Measurements from ENCODE around the gene GRIA1.

GRIA1 gene

GRCh38 chr5:153565822-153566221 lies 75.4 kb downstream of the GRIA1 start:
- no peak for TF ChIP-seq CREB1 (IDR thresholded peaks at IDR 0.05; ENCODE audit: low read depth)
- TF ChIP-seq, protein P1, sequence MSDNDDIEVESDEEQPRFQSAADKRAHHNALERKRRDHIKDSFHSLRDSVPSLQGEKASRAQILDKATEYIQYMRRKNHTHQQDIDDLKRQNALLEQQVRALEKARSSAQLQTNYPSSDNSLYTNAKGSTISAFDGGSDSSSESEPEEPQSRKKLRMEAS (IDR thresholded peaks at IDR 0.05), result no peak
- no peak for TF ChIP-seq EGR1 (IDR thresholded peaks at IDR 0.05)
- TF ChIP-seq ZBTB7A (IDR thresholded peaks at IDR 0.05; ENCODE audit: low read depth), result no peak
- TF ChIP-seq FOXM1 (IDR thresholded peaks at IDR 0.05; ENCODE audit: borderline replicate concordance, low read depth), result no peak
- TF ChIP-seq EP300 (IDR thresholded peaks at IDR 0.05; ENCODE audit: borderline replicate concordance), result no peak
- no peak for TF ChIP-seq TAF1 (IDR thresholded peaks at IDR 0.05; ENCODE audit: low read depth)
- TF ChIP-seq, protein P2, sequence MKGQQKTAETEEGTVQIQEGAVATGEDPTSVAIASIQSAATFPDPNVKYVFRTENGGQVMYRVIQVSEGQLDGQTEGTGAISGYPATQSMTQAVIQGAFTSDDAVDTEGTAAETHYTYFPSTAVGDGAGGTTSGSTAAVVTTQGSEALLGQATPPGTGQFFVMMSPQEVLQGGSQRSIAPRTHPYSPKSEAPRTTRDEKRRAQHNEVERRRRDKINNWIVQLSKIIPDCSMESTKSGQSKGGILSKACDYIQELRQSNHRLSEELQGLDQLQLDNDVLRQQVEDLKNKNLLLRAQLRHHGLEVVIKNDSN (IDR thresholded peaks at IDR 0.05), result no peak
- no peak for TF ChIP-seq YY1 (IDR thresholded peaks at IDR 0.05; ENCODE audit: low read depth)
- no peak for TF ChIP-seq NFIC (IDR thresholded peaks at IDR 0.05)
- TF ChIP-seq TEAD4 (IDR thresholded peaks at IDR 0.05), result no peak
- TF ChIP-seq CEBPB (IDR thresholded peaks at IDR 0.05), result no peak
- TF ChIP-seq REST (IDR thresholded peaks at IDR 0.05; ENCODE audit: low read depth), result no peak
- TF ChIP-seq TCF12 (IDR thresholded peaks at IDR 0.05; ENCODE audit: low read depth), result no peak
- no peak for TF ChIP-seq RAD21 (IDR thresholded peaks at IDR 0.05; ENCODE audit: low read depth)

- TF ChIP-seq EGR1 (IDR thresholded peaks at IDR 0.05) (no peak), NFIC (IDR thresholded peaks at IDR 0.05) (no peak), EP300 (IDR thresholded peaks at IDR 0.05; ENCODE audit: borderline replicate concordance) (no peak)
These were observed 78.6 kb downstream of the GRIA1 start for GRCh38 chr5:153569036-153569435.

DNA sequence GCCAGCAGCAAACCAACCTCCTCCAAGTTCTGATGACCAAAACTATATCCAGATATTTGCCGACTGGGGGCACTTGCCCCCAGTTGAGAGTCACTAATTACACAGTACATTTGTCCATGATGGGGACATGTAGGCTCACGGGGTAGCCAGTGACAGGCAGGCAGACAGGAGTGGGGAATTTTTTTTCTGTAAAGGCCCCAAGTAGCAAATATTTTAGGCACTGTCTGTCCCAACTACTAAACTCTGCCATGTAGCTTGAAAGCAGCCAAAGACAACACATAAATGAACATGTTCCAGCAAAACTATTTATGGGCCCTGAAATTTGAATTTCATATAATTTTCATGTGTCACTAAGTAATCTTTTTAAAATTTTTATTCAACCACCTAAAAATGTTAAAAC lies 80.7 kb downstream of the GRIA1 start:
- TF ChIP-seq ZBTB7A (IDR thresholded peaks at IDR 0.05; ENCODE audit: low read depth), result no peak
- TF ChIP-seq, protein P1 (IDR thresholded peaks at IDR 0.05), result no peak
- no peak for TF ChIP-seq FOXM1 (IDR thresholded peaks at IDR 0.05; ENCODE audit: borderline replicate concordance, low read depth)
- TF ChIP-seq EGR1 (IDR thresholded peaks at IDR 0.05), result no peak
- TF ChIP-seq TEAD4 (IDR thresholded peaks at IDR 0.05), result no peak
- TF ChIP-seq TAF1 (IDR thresholded peaks at IDR 0.05; ENCODE audit: low read depth), result no peak
- no peak for TF ChIP-seq CREB1 (IDR thresholded peaks at IDR 0.05; ENCODE audit: low read depth)
- TF ChIP-seq REST (IDR thresholded peaks at IDR 0.05; ENCODE audit: low read depth), result no peak
- TF ChIP-seq CEBPB (IDR thresholded peaks at IDR 0.05), result no peak
- TF ChIP-seq RAD21 (IDR thresholded peaks at IDR 0.05; ENCODE audit: low read depth), result no peak
- TF ChIP-seq NFIC (IDR thresholded peaks at IDR 0.05), result no peak
- TF ChIP-seq, protein P2 (IDR thresholded peaks at IDR 0.05), result no peak
- TF ChIP-seq EP300 (IDR thresholded peaks at IDR 0.05; ENCODE audit: borderline replicate concordance), result no peak
- no peak for TF ChIP-seq YY1 (IDR thresholded peaks at IDR 0.05; ENCODE audit: low read depth)
- TF ChIP-seq TCF12 (IDR thresholded peaks at IDR 0.05; ENCODE audit: low read depth), result no peak

GRCh38 chr5:153572411-153573145 lies 82.1 kb downstream of the GRIA1 start:
- no peak for TF ChIP-seq EGR1 (IDR thresholded peaks at IDR 0.05)
- no peak for TF ChIP-seq RAD21 (IDR thresholded peaks at IDR 0.05; ENCODE audit: low read depth)
- TF ChIP-seq CEBPB (IDR thresholded peaks at IDR 0.05), result no peak
- no peak for TF ChIP-seq NFIC (IDR thresholded peaks at IDR 0.05)

DNA sequence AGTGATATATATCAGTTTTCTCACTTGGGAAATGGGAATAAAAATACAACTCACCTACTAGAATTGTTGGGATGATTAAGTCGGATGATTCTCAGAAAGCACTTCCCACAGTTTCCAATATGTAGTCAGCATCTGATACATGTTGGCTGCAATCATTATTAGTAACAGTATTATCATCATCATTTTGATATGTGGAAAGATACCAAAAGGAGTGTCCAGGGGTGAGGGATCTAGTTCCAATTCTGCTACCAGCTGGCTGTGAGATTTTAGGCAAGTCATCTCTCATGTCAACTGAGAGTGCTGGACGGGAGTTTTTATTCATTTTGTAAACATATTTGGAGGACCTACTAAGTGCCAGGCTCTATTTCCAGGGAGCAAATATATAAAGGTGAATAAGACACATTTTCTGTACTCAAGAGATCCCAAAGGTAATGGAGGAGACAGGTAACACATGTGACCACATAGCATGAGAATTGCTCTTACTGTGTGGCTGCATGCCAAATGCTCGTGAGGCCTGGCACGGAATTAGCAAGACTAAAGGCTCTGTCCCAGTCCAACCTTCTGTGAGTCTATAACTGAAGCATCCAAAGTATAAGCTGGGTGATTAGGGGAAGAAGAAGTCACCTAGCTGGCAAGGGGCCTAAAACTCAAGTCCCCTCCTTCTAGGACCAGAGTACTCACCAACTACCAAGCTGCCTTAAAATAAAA lies 83.0 kb downstream of the GRIA1 start:
- TF ChIP-seq, protein P2 (IDR thresholded peaks at IDR 0.05), result no peak
- TF ChIP-seq TEAD4 (IDR thresholded peaks at IDR 0.05) (no peak), EGR1 (IDR thresholded peaks at IDR 0.05) (no peak), ZBTB7A (IDR thresholded peaks at IDR 0.05; ENCODE audit: low read depth) (no peak)
